GM19395 (cell line): ENCODE measurements around the gene SNX17.
"Not testable (repeated sequence)": the region's sequence is repeated elsewhere in the genome, so short reads cannot be mapped to it uniquely, and the experiment has no call there.

Experiments
- ATAC-seq: cut with Tn5 transposase; IDR thresholded peaks from one replicate; pipeline ENCODE4 v1.9.1; 2021; ENCODE audit warnings: mild to moderate bottlenecking, moderate library complexity; ENCODE audit not compliant: unreplicated experiment

Gene SNX17

GRCh38 chr2:27393225-27393624, 22.8 kb downstream of the SNX17 start:
- ATAC-seq = no peak

- no peak for ATAC-seq
These were observed 28.5 kb downstream of the SNX17 start for GRCh38 chr2:27398962-27399361.

- ATAC-seq = no peak
These were observed 30.1 kb downstream of the SNX17 start for GRCh38 chr2:27400348-27401135.

- ATAC-seq = no peak
These were observed 37.5 kb downstream of the SNX17 start for GRCh38 chr2:27407798-27408491.

- ATAC-seq = peak; percentile 41
These were observed 38.3 kb downstream of the SNX17 start for GRCh38 chr2:27408601-27409320.

GRCh38 chr2:27409321-27410073, 39.1 kb downstream of the SNX17 start, which contains the start of gene PPM1G:
Gene PPM1G, minus strand, starts transcription at chr2:27409591. Its CDS starts 169 bp downstream, at chr2:27409422.
- ATAC-seq = peak; percentile 85

- no peak for ATAC-seq
These were observed 42.2 kb downstream of the SNX17 start for GRCh38 chr2:27412419-27413152.

- no peak for ATAC-seq
These were observed 45.7 kb downstream of the SNX17 start for GRCh38 chr2:27416151-27416550.

GRCh38 chr2:27420996-27421395, 50.6 kb downstream of the SNX17 start:
- ATAC-seq = no peak

GRCh38 chr2:27421660-27422250, 51.3 kb downstream of the SNX17 start:
- no peak for ATAC-seq

GRCh38 chr2:27422958-27423357, 52.5 kb downstream of the SNX17 start:
- ATAC-seq = no peak

- not testable (repeated sequence) for ATAC-seq
These were observed 54.6 kb downstream of the SNX17 start for GRCh38 chr2:27425039-27425438.
